ENCODE data around the gene ZNF100.
"Not testable (repeated sequence)": the region's sequence is repeated elsewhere in the genome, so short reads cannot be mapped to it uniquely, and the experiment has no call there.

GRCh38 chr19:21808400-21809000 is 41.1 kb upstream of the ZNF100 start:
- TF ChIP-seq CTCF (IDR thresholded peaks at IDR 0.05; ENCODE audit: low read depth, low read length); EZH2phosphoT487 (IDR thresholded peaks at IDR 0.05; ENCODE audit: low read depth): not testable (repeated sequence)
